ENCODE data around the gene NAPSA.
"Not testable (repeated sequence)": the region's sequence is repeated elsewhere in the genome, so short reads cannot be mapped to it uniquely, and the experiment has no call there.

- TF ChIP-seq POLR2A, POLR2AphosphoS5, TAF1, SPI1 (IDR thresholded peaks at IDR 0.05; ENCODE audit: low read depth, low read length): not testable (repeated sequence)
Measured at GRCh38 chr19:50337031-50337430, 28.4 kb downstream of the NAPSA start.
